Measurements from ENCODE around the gene C1orf94.
"Not testable (repeated sequence)": the region's sequence is repeated elsewhere in the genome, so short reads cannot be mapped to it uniquely, and the experiment has no call there.

C1orf94 gene

GRCh38 chr1:34164771-34165391 lies 11.8 kb upstream of the C1orf94 start, which contains the start of gene CSMD2:
Gene CSMD2 (minus strand): TSS chr1:34165230. CDS start chr1:34165097, 133 bp downstream.
- no peak for DNase-seq (ENCODE audit: low read depth in 2 of 2)

DNA sequence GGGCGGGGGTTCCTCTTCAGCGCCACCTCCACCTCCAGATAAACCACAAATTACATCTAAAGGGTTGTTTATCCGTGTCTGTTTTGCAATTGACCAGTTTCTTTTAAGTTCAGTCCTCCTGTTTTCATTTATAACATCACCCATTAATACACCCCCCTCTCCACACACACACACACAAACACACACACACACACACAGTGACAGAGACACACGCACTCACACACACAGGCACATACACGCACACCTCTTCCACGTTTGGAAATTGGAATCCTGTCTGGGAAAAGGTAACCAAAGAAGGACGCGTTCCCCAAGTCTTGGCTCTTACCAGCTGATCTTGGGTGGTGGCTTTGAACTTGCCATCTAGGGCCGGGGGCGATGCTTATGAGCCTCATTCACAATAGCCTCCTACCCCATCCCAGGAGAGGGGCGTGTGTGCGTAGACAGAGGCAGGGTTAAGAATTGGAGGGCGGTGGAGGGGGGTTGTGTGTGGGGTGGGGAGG lies 11.2 kb upstream of the C1orf94 start:
- no peak for DNase-seq (ENCODE audit: low read depth in 2 of 2)

DNA sequence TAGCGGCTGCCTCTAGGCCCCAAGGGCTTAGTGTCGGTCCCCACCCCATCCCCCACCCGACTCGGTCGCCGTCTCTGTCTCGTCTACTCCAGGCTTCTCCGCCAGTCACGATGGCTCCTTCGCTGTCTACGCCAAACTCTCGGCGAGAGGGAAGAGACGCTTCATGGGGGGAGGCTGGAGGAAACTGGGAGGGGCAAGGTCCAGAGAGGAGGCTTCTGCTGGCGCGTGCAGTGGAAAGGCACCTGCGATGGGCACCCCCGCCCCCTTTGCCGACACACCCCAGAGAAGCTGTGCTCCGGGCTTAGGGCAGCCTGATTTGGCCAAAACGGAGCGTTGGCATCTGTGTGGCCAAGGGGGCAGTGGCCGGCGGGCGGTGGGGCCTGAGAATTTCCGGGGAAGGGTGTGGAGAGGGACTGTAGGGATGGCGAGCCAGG lies 10.5 kb upstream of the C1orf94 start:
- DNase-seq (ENCODE audit: low read depth in 2 of 2) = no peak

DNA sequence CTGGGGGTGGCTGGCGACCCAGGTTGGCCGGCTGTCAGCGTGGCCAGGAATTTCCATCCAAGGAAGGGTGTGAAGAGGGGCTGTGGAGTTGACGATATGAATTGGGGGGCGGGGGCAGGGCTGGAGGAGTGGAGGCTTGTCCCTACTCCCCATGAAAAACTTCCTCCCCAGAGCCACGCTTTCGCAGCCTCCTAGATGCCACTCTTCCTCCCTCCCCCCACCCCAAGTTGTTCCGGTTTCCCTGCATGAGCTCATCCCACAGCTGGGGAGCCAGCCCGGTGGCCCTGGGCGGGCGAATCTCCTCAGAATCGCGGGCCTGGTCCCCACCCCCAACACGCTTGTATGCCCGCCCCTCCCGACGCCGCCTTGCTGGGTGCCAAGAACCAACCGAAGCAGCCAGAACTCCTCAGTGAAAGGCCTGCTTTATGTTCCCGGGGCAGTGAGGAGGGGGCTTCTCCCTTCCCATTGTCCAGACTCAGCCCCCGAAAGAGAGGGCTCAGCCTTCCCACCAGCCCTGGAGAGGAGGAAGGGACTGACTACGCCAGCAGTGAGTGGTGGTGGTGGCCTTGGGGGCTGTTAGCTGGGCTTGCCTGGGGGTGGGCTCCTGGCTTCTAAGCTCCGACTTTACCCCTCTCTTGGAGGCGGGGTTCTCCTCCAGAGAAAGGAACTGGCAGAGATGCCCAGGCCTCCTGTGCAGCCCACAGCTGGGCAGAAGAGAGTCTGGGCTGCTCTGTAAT lies 9.9 kb upstream of the C1orf94 start:
- DNase-seq (ENCODE audit: low read depth in 2 of 2) = no peak

- DNase-seq (ENCODE audit: low read depth in 2 of 2) = no peak
Measured at GRCh38 chr1:34167389-34167788, 9.3 kb upstream of the C1orf94 start.

GRCh38 chr1:34175744-34176143 lies 963 bp upstream of the C1orf94 start:
- DNase-seq (ENCODE audit: low read depth in 2 of 2) = no peak

- no peak for DNase-seq (ENCODE audit: low read depth in 2 of 2)
Measured at GRCh38 chr1:34178072-34178471, 1.4 kb downstream of the C1orf94 start.

DNA sequence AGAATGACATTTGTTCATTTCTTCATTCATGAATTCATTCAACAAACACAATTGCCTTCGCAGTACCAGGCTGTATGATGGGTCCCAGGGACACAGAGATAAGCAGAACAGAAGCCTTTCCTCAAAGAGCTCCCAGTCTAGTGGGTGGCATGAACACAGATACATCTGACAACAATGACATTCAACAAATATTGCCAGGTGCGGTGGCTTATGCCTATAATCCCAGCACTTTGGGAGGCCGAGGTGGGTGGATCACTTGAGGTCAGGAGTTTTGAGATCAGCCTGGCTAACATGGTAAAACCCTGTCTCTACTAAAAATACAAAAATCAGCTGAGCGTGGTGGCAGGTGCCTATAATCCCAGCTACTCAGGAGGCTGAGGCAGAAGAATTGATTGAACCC lies 6.7 kb downstream of the C1orf94 start:
- DNase-seq (ENCODE audit: low read depth in 2 of 2) = not testable (repeated sequence)

- DNase-seq (ENCODE audit: low read depth in 2 of 2) = no peak
Measured at GRCh38 chr1:34186741-34187494, 10.2 kb downstream of the C1orf94 start.

DNA sequence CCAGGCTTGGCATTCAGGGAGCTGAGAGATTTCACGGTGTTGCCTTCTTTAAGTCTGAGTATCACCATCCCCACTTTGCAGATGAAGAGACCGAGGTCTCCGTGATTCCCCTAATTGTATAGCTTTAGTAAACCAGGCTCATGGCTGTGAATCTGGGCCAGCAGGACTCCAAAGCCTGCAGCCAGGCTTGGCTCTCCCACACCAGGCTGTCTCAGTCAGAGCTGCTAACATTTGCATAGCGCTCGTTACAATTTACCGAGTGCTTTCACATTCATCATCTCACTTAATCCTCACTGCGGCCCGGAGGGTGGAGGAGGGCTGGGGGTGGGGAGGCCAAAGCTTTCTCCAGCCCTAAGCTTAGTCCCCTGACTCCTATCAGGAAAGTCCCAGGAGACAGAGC lies 11.7 kb downstream of the C1orf94 start:
- DNase-seq (ENCODE audit: low read depth in 2 of 2) = no peak

GRCh38 chr1:34188985-34189384 lies 12.3 kb downstream of the C1orf94 start:
- DNase-seq (ENCODE audit: low read depth in 2 of 2) = no peak

GRCh38 chr1:34190692-34191091 lies 14.0 kb downstream of the C1orf94 start:
- no peak for DNase-seq (ENCODE audit: low read depth in 2 of 2)

- DNase-seq (ENCODE audit: low read depth in 2 of 2) = no peak
Measured at GRCh38 chr1:34192621-34193020, 15.9 kb downstream of the C1orf94 start.

- DNase-seq (ENCODE audit: low read depth in 2 of 2) = no peak
Measured at GRCh38 chr1:34199927-34200326, 23.2 kb downstream of the C1orf94 start.

- no peak for DNase-seq (ENCODE audit: low read depth in 2 of 2)
Measured at GRCh38 chr1:34212673-34213072, 36.0 kb downstream of the C1orf94 start.

DNA sequence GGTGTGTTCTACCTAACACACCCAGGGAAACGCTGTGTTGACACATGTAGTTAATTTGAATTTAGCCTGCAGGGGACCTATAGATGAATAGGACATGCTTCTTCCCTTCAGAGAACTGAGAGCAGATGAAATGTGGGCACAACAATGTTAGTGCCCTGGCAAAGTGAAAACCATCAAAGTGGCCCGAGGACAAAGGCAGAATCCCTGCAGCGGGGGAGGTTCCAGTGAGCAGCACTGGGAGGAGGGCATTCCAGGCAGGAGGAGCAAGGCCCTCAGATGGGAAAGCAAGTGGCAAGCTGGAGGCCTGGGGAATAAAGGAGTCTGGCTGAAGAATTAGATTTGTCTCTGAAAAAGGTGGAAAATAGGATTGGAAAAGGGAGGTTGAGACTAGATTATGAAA lies 37.2 kb downstream of the C1orf94 start:
- no peak for DNase-seq (ENCODE audit: low read depth in 2 of 2)

GRCh38 chr1:34231441-34231840 lies 54.7 kb downstream of the C1orf94 start:
- no peak for DNase-seq (ENCODE audit: low read depth in 2 of 2)

GRCh38 chr1:34235594-34235993 lies 58.9 kb downstream of the C1orf94 start:
- DNase-seq (ENCODE audit: low read depth in 2 of 2) = no peak

DNA sequence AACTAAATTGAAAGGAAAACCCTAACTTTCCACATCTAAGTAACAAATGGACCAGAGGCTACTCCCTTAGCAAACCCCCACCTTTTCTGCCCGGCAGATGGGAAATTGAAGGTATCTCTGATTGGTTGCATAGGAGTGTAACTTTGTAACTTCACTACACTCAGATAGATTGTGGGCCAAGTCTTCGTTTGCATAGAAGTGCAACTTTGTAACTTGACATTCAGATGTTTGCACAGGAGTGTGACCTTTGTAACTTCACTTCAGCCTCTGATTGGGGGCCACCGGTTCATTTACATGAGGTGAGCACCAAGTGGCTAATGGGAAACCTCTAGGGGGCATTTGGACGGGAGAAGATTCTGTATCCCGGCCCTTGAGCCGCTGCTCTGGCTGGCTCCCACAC lies 59.4 kb downstream of the C1orf94 start:
- no peak for DNase-seq (ENCODE audit: low read depth in 2 of 2)

- DNase-seq (ENCODE audit: low read depth in 2 of 2) = no peak
Measured at GRCh38 chr1:34237151-34237815, 60.6 kb downstream of the C1orf94 start.

DNA sequence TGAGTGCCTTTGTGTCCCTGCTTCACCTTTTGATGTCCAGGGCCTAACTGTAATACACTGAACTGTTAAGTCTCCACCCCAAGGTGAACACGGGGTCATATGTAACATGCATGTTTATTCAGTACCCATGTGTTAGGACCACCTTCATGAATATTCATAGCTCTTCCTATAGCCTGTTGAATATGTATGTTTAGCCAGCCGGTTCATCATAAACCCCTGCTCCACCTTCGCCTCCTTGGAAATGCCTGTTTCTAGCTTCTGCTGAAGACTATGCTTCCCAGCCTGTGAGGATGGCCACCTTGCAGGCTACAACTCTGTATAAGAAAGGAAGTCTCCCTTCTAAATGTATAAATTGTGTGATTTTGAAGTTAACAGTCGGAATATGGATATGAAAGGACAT lies 69.3 kb downstream of the C1orf94 start:
- DNase-seq (ENCODE audit: low read depth in 2 of 2) = no peak

DNA sequence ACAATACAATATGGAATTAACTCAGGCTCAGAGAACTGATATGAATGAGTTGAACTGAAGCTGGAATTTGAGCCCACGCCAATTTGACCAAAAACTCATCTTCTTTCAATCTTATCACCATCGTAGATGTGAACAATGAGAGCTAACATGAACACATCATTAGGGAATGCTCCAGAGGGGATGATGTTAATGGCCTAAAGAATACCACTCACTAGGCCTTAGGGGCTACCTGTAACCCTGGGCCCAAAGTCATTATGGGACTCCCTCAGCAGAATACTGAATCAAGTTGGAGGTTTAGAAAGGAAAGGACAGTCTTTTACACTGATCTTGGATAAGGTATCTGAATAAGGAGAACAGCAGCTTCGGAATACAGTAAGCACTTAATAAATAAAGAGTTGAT lies 73.6 kb downstream of the C1orf94 start:
- no peak for DNase-seq (ENCODE audit: low read depth in 2 of 2)

Data from activated CD4-positive, alpha-beta T cell treated with anti-CD3 and anti-CD28 coated beads for 24 hours (primary cell).